T-helper 17 cell (primary cell): ENCODE data around the gene GJC1. TPM values are rescaled to one million over a fixed set of nuclear protein-coding genes. Genes with fewer than 3 reads are reported as not detected.
A peak's percentile ranks its signal among the peaks of the same experiment; 100 is the strongest.

ENCODE experiments used
- ATAC-seq: fragments of 150-1000 bp; cut with Tn5 transposase; 2 replicates; pipeline ENCODE4 v1.10.0; 2021; ENCODE audit warnings: mild to moderate bottlenecking, moderate library complexity
- DNase-seq, 3 donors: peaks; one replicate each; pipeline versions ENCODE4 v3.0.0 to v3.0.0-alpha.2; 2020 to 2021
- H3K9me3 ChIP-seq: one replicate; pipeline ENCODE4 v1.7.0; 2013; ENCODE audit warnings: low read length, mild to moderate bottlenecking; ENCODE audit not compliant: control insufficient read depth, poor library complexity, severe bottlenecking
- H3K27ac Mint-ChIP-seq: one replicate; pipeline ENCODE4 v1.8.0; 2022; ENCODE audit warnings: mild to moderate bottlenecking, moderate library complexity, mixed read lengths
- H3K27me3 Mint-ChIP-seq: one replicate; pipeline ENCODE4 v1.8.0; 2022; ENCODE audit warnings: mixed read lengths
- H3K36me3 Mint-ChIP-seq: one replicate; pipeline ENCODE4 v1.8.0; 2022; ENCODE audit warnings: low read depth, mixed read lengths
- H3K4me1 Mint-ChIP-seq: one replicate; pipeline ENCODE4 v1.8.0; 2022; ENCODE audit warnings: mild to moderate bottlenecking, mixed read lengths
- H3K4me3 Mint-ChIP-seq: one replicate; pipeline ENCODE4 v1.8.0; 2022; ENCODE audit warnings: mild to moderate bottlenecking, moderate library complexity, mixed read lengths
- total RNA-seq, 4 donors: library from RNA in 2 of 4; stranded (reverse) in 2 of 4; gene quantifications; one replicate each; pipeline ENCODE4 v1.2.3 and lab custom pipeline; 2022 to 2026

GJC1 gene
- total RNA-seq, 2 donors from 2014 or later: not detected

- peaks cover 9% of the 10 kb centered on the region for H3K36me3 Mint-ChIP-seq
- no peak overlapping the region for H3K4me3 Mint-ChIP-seq
- no peaks in the 10 kb centered on the region for H3K9me3 ChIP-seq
- H3K4me1 Mint-ChIP-seq: no peaks in the 10 kb centered on the region
- ATAC-seq: no peak
- H3K27ac Mint-ChIP-seq: no peak overlapping the region
- no peak for DNase-seq
- peaks cover 14% of the 10 kb centered on the region for H3K27me3 Mint-ChIP-seq
Measured at GRCh38 chr17:44752953-44753861, 76.9 kb downstream of the GJC1 start.

GRCh38 chr17:44751806-44752205 is 78.3 kb downstream of the GJC1 start:
- no peak overlapping the region for H3K4me3 Mint-ChIP-seq
- H3K36me3 Mint-ChIP-seq: peaks cover 9% of the 10 kb centered on the region
- H3K9me3 ChIP-seq: no peaks in the 10 kb centered on the region
- no peak for DNase-seq
- ATAC-seq: no peak
- H3K4me1 Mint-ChIP-seq: no peaks in the 10 kb centered on the region
- H3K27ac Mint-ChIP-seq: no peak overlapping the region
- H3K27me3 Mint-ChIP-seq: no peaks in the 10 kb centered on the region

- Mint-ChIP-seq H3K27ac (no peak overlapping the region), H3K36me3 (peaks cover 9% of the 10 kb centered on the region), H3K4me1 (no peaks in the 10 kb centered on the region), H3K4me3 (no peak overlapping the region), H3K27me3 (no peaks in the 10 kb centered on the region)
- H3K9me3 ChIP-seq: no peaks in the 10 kb centered on the region
- DNase-seq (no peak), ATAC-seq (no peak)
Measured at GRCh38 chr17:44751331-44751730, 78.8 kb downstream of the GJC1 start.

GRCh38 chr17:44749980-44750318 is 80.1 kb downstream of the GJC1 start:
- no peak overlapping the region for H3K4me3 Mint-ChIP-seq
- ATAC-seq (no peak), DNase-seq (no peak)
- H3K27me3 Mint-ChIP-seq: no peaks in the 10 kb centered on the region
- H3K36me3 Mint-ChIP-seq: peaks cover 9% of the 10 kb centered on the region
- H3K9me3 ChIP-seq: no peaks in the 10 kb centered on the region
- H3K4me1 Mint-ChIP-seq: no peaks in the 10 kb centered on the region
- peak overlapping the region; percentile 24 for H3K27ac Mint-ChIP-seq

GRCh38 chr17:44749076-44749979 is 80.8 kb downstream of the GJC1 start:
- ATAC-seq (no peak), DNase-seq (no peak)
- H3K27me3 Mint-ChIP-seq: no peaks in the 10 kb centered on the region
- H3K4me1 Mint-ChIP-seq: no peaks in the 10 kb centered on the region
- H3K36me3 Mint-ChIP-seq: peaks cover 9% of the 10 kb centered on the region
- H3K4me3 Mint-ChIP-seq: no peak overlapping the region
- H3K27ac Mint-ChIP-seq: no peak overlapping the region
- no peaks in the 10 kb centered on the region for H3K9me3 ChIP-seq

Other genes starting within 250 kb of the GJC1 start
- gene MEIOC, start 173.8 kb downstream of the GJC1 start, total RNA-seq: not detected
- gene CCDC43, start 140.5 kb downstream of the GJC1 start, total RNA-seq: 10 to 100 TPM; 19.2 to 23.8 TPM
- gene DBF4B, start 121.6 kb downstream of the GJC1 start, total RNA-seq: 1 to 10 TPM; 2.2 to 3.8 TPM
- gene ADAM11, start 71.3 kb downstream of the GJC1 start, total RNA-seq: under 1 TPM; 0.08 to 0.40 TPM
- gene HIGD1B, start 17.6 kb upstream of the GJC1 start, total RNA-seq: not detected
- 100 to 1,000 TPM; 109 to 133 TPM for gene EFTUD2, start 69.2 kb upstream of the GJC1 start, total RNA-seq
- gene GFAP, start 85.2 kb upstream of the GJC1 start, total RNA-seq: under 1 TPM in 1 of 2 donors, not detected in 1; 0.18 TPM
- gene KIF18B, start 117.5 kb upstream of the GJC1 start, total RNA-seq: under 1 TPM in 1 of 2 donors, not detected in 1; 0.08 TPM
- gene C1QL1, start 138.0 kb upstream of the GJC1 start, total RNA-seq: not detected
- 10 to 100 TPM; 13.5 to 20.3 TPM for gene DCAKD, start 221.3 kb upstream of the GJC1 start, total RNA-seq
- gene NMT1, start 231.0 kb upstream of the GJC1 start, total RNA-seq: 10 to 100 TPM; 78.2 to 85.9 TPM